NCI-H2227 (cell line): ENCODE measurements around the gene SIPA1L3.
"Not testable (repeated sequence)": the region's sequence is repeated elsewhere in the genome, so short reads cannot be mapped to it uniquely, and the experiment has no call there.

ENCODE experiments used
- DNase-seq: peaks from one replicate; lab custom pipeline; 2025; ENCODE audit not compliant: unreplicated experiment; lab: John Stamatoyannopoulos, UW

SIPA1L3 gene

GRCh38 chr19:38223617-38224013 is 316.6 kb downstream of the SIPA1L3 start:
- DNase-seq: no peak

GRCh38 chr19:38224014-38224862 is 317.2 kb downstream of the SIPA1L3 start, which contains the start of gene DPF1:
Gene DPF1 (minus strand): TSS chr19:38224222. CDS start chr19:38224142, 80 bp downstream.
- peak; percentile 100 for DNase-seq

GRCh38 chr19:38224863-38225218 is 317.8 kb downstream of the SIPA1L3 start:
- not testable (repeated sequence) for DNase-seq

GRCh38 chr19:38227287-38228004 is 320.4 kb downstream of the SIPA1L3 start:
- DNase-seq: no peak

- peak; percentile 96 for DNase-seq
Measured at GRCh38 chr19:38228005-38228377, 321.0 kb downstream of the SIPA1L3 start.

GRCh38 chr19:38228491-38229439 is 321.8 kb downstream of the SIPA1L3 start:
- peak; percentile 98 for DNase-seq

- peak; percentile 100 for DNase-seq
Measured at GRCh38 chr19:38229585-38230073, 322.6 kb downstream of the SIPA1L3 start.

GRCh38 chr19:38230506-38231133 is 323.6 kb downstream of the SIPA1L3 start:
- not testable (repeated sequence) for DNase-seq

GRCh38 chr19:38231918-38232317 is 324.9 kb downstream of the SIPA1L3 start:
- no peak for DNase-seq

GRCh38 chr19:38233740-38234251 is 326.8 kb downstream of the SIPA1L3 start:
- DNase-seq: peak; percentile 95

- no peak for DNase-seq
Measured at GRCh38 chr19:38234615-38235014, 327.6 kb downstream of the SIPA1L3 start.

- no peak for DNase-seq
Measured at GRCh38 chr19:38239816-38240215, 332.8 kb downstream of the SIPA1L3 start.

GRCh38 chr19:38243279-38243673 is 336.3 kb downstream of the SIPA1L3 start:
- DNase-seq: no peak

GRCh38 chr19:38245826-38246498 is 339.0 kb downstream of the SIPA1L3 start:
- DNase-seq: no peak

- no peak for DNase-seq
Measured at GRCh38 chr19:38247126-38247525, 340.1 kb downstream of the SIPA1L3 start.

GRCh38 chr19:38247734-38248268 is 340.8 kb downstream of the SIPA1L3 start:
- DNase-seq: no peak

- DNase-seq: no peak
Measured at GRCh38 chr19:38248421-38248820, 341.4 kb downstream of the SIPA1L3 start.

GRCh38 chr19:38250428-38250820 is 343.4 kb downstream of the SIPA1L3 start:
- DNase-seq: no peak

GRCh38 chr19:38250821-38251563 is 344.0 kb downstream of the SIPA1L3 start:
- peak; percentile 81 for DNase-seq
